Smooth muscle cell of the brain vasculature (primary cell): ENCODE data around the gene CD300LB.
"Not testable (repeated sequence)": the region's sequence is repeated elsewhere in the genome, so short reads cannot be mapped to it uniquely, and the experiment has no call there.

ENCODE experiments used
- DNase-seq: peaks from one replicate; pipeline ENCODE4 v3.0.0-alpha.2; 2012; ENCODE audit warnings: low read depth, low spot score

CD300LB gene

DNA sequence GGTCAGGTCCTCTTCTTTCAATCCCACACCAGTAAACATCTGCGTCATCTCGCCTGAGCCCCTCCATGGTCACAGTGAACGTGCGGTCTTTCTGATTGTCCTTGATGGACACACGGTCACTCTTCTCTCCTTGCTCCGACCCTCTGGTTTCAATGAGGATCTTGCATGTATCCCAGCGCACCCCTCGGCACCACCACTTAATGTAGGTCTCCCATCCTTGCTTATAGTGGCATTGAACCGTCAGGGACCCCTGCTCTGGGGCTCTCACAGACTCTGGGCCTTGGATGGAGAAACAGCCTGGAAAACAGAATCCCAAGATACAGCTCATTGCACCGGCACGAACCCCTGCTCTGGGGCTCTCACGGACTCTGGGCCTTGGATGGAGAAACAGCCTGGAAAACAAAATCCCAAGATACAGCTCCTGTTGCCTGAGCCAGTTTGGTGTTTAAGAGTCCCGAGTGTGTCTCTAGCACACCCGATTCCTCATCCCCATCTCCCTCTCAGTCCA, 5.4 kb downstream of the CD300LB start:
- no peak for DNase-seq

DNA sequence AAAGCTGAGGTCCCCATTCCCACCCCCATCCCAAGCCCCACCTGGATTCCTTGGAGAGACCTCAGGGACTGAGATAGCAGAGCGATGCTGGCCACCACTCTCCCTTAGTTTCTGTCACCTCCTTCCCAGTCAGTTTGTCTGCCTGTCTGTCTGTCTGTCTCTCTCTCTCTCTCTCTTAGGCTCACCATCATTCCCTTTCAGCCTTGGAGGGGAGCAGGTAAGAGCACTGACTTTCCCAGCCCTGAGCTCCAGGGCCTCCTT, 5.9 kb downstream of the CD300LB start:
- no peak for DNase-seq

DNA sequence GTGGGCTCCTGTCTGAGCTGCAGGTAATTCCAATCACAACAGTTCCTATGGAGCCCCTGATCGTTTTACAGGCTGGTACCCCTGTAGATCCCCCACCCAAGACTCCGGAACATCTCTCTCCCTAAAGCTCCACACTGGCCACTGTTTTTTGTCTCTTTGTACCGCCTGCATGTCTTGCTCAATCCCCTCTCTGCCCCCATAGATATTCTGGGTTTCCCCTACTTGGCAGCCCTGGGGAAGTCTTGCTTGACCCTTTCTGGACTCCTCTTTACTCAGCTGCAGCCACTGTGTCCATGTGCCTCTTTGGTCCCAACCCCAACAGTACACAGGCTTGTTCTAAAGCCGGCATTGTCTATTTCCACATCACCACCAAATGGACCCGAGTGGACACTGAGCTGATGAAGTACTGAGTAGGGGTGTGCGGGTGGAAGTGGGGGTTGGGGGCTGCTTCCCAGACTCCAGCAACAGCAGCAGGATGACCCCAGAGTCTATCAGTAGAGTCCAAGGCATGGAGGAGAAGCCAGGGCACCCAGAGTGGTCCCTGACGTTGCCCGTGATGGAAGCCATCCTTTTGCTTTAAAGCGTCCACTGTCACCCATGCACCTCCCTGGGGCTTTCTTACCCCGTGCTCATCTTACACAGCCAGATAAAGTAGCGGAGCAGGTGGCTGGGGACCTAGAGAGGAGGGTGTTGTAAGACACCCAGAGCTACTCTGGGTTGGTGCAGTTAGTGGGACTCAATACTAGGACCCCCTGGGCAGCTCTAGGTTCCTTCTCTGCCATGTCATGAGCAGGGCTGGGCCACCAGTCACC, 6.4 kb downstream of the CD300LB start:
- DNase-seq: no peak

DNA sequence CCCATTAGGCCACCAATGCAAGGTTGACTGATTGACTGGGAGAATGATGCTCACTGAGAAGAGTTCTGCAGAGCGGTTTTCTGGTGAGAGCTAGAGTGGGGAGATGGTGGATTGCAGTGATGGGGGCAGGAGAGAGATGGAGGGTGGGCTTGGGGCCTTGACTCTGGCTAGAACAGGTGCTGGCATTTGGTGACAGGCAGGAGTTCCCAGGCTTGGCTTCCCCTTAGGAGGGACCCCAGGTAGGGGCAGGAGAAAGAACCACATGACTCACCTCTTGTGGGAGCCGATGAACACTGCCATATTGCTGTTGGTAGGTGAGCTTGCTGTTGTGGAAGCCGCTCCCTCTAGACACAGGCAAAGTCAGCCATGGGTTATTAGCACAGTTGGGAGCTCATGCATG, 8.0 kb downstream of the CD300LB start:
- no peak for DNase-seq

DNA sequence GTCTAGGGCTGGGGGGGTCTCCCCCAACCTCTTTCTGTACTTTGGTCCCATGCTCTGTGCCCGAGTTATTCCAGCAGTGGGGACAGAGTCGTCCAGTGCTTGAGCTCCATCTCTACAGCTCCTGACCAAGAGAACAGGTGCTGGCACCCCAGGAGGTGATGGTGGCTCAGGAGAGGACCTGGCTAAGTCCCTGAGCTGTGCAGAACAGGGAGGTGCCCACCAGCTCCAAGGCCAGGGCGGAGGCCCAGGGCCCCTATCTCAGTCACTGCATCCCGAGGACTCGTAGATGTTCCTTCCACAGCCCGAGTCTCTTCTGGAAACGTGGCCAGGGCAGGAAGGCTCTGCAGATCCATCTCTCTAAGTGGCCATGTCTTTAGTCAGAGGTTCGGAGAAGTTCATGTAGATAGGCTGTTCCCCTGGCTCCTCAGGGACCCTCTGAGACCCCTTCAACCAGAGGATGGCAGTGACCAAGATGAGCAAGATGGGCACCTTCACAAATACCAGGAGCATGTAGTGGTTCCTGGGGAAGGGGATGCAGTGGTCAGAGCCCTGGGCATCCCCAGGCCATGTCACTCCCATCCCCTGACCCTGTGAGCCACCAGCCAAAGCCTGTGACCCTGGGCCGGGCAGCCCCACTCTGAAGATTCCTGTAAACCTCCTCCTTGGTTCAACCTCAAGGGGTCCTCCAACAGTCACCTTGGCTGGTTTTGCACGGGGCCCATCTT, 8.7 kb downstream of the CD300LB start:
- DNase-seq: no peak

DNA sequence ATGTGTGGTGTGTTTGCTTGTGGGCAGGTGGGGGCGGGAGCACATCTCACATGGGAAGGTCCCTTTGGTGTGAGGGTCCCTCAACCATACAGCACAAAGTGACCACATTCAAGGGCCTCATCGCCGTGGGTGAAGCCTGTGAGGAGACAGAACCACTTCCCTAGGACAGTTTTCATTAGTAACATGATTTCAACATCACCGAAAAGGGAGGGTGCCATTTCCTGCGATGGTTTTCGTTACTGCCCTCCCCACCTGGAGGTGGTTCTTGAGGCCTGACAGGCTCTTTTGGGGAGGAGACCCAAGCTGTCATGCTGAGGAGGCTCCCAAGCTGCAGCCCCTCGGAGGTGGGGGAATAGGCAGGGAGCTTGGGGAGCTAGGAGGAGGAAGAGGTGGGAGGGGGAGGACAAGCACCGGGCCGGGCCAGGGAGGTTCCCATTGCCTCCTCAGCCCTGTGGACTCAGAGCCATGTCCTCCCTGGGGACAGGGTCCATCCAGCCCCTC, 9.5 kb downstream of the CD300LB start:
- no peak for DNase-seq

DNA sequence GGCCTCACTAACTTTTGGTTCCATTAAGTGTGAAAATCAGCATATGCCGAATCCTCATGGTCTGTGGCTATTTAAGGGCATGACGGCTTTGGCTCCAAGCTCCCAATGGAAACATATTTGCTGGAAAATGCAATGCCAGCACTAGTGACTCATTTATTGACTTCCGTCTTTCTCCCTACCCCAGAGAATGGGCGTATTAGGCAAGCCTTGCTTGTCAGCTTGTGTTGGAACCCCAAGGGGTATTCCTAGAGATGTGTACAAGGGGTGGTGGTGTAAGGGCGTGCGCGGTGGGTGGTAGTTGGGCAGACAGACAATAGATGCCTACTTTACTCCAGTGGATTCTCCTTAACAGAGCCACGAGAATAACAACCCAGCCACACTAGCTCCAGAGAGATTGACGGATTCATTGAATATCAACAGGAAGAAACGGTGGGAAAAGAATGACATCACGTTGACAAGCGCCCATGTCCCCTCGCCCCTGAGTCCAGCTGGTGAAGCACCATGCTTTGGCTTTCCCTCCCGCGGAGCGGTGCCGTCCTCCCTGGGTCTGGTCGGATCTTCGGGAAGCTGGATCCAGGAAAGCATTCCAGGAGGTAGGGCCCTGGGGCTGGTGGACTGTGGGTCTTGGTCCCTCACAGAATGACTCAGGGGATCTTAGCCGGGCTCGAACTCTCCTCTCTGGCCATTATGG, 10.3 kb downstream of the CD300LB start:
- DNase-seq: no peak

DNA sequence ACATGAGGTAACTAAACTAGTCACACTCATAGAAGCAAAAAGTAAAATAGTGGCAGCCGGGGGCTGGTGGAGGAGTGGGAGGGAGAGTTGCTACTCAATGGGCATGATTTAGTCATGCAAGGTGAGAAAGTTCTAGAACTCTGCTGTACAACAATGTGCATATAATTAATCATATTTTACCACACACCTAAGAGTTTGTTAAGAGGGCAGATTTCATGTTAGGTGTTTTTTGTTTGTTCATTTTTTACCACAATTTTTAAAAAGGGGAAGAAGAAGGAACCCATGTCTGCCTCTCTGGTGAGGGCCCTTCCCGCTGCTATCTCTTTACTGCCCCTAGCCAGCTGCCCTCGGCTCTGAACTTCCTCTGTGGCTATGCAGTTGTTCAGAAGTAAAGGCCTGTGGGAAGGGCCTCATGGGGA, 11.2 kb downstream of the CD300LB start:
- no peak for DNase-seq

DNA sequence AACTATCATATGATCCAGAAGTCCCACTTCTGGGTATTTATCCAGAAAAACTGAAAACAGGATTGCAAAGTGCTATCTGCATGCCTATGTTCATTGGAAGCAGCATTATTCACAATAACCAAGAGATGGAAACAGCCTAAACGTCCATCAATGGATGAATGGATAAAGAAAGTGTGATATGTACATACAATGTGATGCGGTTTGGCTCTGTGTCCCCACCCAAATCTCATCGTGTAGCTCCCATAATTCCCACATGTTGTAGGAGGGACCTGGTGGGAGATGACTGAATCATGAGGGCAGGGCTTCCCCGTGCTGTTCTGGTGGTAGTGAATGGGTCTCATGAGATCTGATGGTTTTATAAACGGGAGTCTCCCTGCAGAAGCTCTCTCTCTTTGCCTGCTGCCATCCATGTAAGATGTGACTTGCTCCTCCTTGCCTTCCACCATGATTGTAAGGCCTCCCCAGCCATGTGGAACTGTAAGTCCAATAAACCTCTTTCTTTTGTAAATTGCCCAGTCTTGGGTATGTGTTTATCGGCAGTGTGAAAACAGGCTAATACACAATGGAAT, 12.8 kb downstream of the CD300LB start:
- not testable (repeated sequence) for DNase-seq

DNA sequence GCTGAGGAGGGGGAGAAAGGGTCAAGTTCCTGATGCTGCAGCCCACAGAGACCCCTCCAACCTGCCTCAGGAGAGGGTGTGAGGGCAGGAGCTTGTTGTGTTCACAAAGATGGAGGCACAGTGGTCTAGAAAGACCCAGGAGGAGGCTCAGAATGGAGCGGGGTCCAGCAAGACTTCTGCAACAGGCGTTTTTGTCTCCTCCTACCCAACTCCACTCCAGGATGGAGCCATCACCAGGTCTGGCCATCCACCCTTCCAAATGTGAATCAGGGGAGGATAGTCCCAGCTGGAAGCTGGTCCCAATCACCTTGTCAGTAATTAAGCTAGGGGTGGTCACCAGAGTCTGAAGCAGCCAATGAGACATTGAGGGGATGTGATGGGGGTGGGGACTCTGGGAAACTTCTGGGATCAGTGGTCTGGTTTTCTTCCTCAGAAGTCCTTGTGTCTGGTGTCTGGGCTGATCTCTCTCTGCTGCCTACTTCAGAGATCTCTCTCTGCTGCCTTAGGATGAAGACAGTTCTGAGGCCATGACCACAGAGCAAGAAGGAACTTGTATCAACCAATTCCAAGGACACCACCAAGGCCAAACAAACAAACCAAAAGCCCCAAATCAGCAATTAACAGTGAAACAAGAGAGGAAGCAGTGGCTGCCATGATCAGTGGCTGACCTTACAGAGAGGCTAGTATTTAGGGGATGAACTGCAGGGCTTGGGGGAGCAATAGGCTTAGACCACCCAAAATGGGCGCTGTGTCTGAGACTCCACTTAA, 14.5 kb downstream of the CD300LB start:
- DNase-seq: no peak

DNA sequence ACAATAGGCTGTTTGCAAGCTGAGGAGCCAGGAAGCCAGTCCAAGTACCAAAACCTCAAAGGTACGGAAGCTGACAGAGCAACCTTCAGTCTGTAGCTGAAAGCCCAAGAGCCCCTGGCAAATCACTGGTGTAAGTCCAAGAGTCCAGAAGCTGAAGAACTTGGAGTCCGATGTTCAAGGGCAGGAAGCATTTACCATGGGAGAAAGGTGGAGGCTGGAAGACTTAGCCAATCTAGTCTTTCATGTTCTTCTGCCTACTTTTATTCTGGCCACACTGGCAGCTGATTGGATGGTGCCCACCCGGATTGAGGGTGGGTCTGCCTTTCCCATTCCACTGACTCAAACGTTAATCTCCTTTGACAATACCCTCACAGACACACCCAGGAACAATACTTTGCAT, 15.3 kb downstream of the CD300LB start:
- no peak for DNase-seq

DNA sequence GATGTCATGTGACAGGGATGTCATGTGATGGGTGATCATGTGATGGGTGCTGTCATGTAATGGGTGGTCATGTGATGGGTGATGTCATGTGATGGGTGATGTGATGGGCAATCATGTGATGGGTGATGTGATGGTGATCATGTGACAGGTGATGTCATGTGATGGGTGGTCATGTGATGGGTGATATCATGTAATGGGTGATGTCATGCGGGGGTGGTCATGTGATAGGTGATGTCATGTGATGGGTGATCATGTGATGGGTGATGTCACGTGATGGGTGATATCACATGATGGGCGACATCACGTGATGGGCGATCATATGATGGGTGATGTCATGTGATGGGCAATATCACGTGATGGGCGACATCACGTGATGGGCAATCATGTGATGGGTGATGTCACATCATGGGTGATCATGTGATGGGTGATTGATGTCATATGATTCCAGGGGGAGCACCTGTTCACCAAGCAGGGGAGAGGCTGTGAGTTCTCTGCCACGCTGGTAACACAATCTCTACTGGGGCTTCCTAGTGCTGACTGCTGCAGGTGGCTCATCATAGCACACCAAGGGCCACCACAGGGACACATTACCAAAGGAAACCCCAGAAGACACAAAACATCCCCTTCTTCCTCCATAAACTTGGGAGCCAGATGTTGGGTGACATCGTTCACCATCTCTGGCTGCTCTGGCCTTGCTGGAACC, 16.5 kb downstream of the CD300LB start:
- DNase-seq: peak; percentile 6

DNA sequence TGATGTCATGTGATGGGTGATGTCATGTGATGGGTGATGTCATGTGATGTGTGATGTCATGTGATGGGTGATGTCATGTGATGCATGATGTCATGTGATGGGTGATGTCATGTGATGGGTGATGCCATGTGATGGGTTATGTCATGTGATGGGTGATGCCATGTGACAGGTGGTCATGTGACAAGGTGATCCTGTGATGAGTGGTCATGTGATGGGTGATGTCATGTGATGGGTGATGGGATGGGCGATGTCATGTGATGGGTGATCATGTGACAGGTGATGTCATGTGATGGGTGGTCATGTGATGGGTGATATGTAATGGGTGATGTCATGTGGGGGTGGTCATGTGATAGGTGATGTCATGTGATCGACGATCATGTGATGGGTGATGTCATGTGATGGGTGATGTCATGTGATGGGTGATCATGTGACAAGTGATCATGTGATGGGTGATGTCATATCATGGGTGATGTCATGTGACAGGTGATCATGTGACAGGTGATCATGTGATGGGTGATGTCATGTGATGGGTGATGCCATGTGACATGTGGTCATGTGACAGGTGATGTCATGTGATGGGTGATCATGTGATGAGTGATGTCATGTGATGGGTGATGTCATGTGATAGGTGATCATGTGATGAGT, 17.2 kb downstream of the CD300LB start:
- DNase-seq: peak; percentile 6

DNA sequence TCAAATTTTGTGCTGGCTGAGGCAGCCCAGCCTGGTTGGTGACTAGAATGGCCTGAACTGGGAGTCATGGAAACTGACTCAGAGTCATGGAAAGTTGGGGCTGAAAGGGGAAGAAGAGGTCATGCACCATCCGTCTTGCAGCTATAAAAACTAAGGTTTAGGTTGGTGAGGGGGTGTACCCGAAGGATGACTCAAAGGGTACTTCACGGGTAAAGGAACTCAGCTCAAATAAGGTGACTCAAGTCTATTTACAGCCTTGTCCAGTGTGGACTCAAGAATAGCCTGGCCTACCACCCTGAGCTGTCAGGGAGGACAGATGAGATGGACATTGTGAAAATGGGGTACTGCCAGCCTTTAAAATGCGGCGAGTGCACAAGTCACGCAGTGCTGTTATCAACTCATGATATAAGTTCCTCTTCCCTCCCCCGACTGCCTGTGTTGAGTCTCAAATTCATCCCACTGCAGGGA, 18.6 kb downstream of the CD300LB start:
- no peak for DNase-seq

DNA sequence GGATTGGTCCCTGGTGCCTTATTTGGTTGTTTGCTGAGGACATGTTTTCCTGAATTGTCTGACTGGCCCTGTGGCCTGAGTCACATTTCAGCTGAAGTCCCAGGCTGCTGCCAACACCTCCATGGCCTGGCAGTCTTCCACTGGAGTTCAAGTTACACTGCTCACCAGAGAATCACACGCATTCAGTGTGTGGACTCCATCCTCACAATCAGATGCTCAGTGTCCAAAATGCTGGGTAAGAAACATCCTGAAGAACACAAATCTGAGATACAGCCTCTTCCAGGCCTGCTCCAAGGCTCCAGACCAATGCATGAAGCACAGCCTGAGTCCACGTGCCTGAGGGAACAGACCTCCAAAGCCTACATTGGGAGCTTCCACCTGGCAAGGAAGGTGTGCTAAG, 19.2 kb downstream of the CD300LB start:
- no peak for DNase-seq

DNA sequence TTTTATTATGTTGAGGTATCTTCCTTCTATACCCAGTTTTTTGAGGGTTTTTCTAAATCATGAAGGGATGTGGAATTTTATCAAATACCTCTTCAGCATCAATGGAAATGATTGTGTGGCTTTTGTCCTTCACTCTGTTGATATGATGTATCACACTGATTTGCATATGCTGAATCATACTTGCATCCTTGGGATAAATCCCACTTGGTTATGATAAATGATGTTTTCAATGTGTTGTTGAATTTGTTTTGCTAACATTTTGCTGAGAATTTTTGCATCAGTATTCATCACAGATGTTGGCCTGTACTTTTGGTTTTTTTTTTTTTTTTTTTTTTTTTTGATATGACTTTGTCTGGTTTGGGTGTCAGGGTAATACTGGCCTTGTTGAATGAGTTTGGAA, 23.1 kb downstream of the CD300LB start:
- DNase-seq: no peak

DNA sequence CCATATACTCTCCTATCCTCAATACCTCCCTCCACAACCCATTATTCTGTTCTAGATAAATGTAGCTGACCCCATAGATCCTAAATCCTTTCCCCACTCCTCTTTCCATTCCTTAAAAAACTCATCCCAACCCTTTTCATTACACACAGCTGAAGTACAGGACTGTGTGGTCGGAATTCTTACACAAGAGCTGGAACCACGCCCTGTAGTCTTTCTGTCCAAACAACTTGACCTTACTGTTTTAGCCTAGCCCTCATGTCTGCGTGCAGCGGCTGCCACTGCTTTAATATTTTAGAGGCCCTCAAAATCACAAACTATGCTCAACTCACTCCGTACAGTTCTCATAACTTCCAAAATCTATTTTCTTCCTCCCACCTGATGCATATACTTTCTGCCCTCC, 27.3 kb downstream of the CD300LB start:
- DNase-seq: not testable (repeated sequence)

DNA sequence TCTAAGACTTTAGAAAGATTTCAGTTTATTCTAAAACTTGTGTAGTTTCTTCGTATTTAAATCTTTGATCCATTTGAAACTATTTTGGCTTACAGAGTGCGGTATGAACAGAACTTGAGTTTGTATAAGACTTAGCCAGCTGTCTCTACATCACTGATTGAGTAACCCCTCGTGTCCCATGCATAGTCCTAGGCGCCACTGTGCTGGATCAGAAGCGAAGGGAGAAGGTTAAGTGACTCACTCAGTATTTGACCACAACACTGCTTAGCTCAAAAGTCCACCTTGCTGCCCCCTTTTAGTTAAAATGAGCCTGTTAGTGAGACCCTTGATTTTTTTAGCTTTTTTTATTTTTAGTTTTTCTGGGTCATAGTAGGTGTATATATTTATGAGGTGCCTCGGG, 28.4 kb downstream of the CD300LB start:
- no peak for DNase-seq

DNA sequence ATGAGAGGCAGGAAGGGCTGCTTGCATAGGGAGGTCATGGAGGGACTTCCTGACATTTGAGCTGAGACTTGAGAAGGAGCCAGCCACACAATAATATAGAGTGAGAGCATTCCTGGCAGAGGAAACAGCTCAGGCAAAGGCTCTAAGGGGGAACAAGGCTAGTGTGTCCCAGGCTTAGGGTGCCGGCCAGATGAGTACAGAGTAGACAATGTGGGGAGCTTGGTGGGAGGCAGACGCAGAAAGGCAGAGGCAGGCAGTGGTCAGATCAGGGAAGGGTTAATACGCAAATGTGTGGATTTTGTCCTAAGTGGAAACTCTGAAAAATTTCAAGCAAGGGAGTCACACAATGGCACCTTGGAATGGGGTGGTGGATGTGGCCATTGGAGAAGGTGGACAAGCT, 31.3 kb downstream of the CD300LB start:
- no peak for DNase-seq

DNA sequence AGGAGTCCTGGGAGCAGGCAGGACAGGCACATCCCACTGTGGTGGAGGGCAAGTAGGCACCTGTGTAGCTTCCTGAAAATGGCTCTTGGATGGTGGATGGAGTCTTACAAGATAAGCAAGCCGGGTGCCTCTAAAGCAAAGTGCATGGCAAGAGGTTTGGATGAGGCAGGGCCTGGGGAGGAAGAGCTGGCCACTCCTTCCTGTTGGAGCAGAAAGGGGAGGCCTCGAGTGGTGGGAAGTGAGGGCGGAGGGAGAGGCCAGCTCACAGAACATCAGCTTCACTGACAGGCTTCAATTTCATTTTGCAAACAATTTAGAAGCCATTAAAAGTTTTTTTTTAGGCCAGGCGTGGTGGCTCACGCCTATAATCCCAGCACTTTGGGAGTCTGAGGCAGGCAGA, 33.8 kb downstream of the CD300LB start:
- DNase-seq: no peak
